HCT116 (cell line): ENCODE measurements around the gene THOC2.

ENCODE experiments used
- ELF1 ChIP-seq: IDR thresholded peaks from 2 replicates; pipeline ENCODE4 v1.6.1; 2012; ENCODE audit warnings: low read depth, borderline replicate concordance
- EZH2 ChIP-seq: fragments of 200-600 bp; sonication (generic); IDR thresholded peaks from 2 replicates; pipeline ENCODE4 v1.6.1; 2017; ENCODE audit warnings: antibody characterized with exemption, mixed run types
- SRF ChIP-seq: IDR thresholded peaks from 2 replicates; pipeline ENCODE4 v1.6.1; 2012; ENCODE audit warnings: low read depth
- TF ChIP-seq, protein P1 (sequence below), 3 experiments: fragments of 200-600 bp in 1 of 3; sonication (generic) in 1 of 3; IDR thresholded peaks in 2 of 3; conservative IDR thresholded peaks in 1 of 3; 2 replicates each; pipeline ENCODE4 v1.5.1; 2012 to 2017; ENCODE audit warnings: low read depth in 2 of 3, low read length in 2 of 3, antibody characterized with exemption in 1 of 3, borderline replicate concordance in 1 of 3, control low read depth in 1 of 3, mild to moderate bottlenecking in 1 of 3, mixed read lengths in 1 of 3, mixed run types in 1 of 3, moderate library complexity in 1 of 3; ENCODE audit not compliant: insufficient read depth in 1 of 3
- TF ChIP-seq, protein P2 (sequence below): IDR thresholded peaks from 2 replicates; pipeline ENCODE4 v1.6.1; 2011; ENCODE audit warnings: mild to moderate bottlenecking, low read length, moderate library complexity; ENCODE audit not compliant: insufficient replicate concordance; ENCODE audit errors: extremely low read depth

DNA sequence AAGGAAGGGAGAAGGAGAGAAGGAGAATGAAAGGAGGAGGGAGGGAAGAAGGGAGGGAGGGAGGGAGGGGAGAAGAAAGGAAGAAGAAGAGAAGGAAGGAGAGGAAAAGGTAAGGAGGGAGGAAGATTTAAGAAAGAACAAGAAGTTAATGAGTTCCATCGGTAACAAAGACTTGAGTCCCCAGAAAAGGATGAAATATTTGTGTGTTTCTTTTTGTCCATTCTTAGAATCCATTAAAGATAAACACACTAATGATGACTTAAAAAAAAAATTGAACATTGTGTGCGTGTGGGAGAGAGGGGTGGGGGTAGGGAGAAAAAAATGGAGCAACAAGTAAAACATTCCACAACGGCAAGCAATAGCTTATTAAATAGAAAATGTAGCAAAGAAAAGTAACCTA is 131.4 kb downstream of the THOC2 start:
- TF ChIP-seq, protein P1, sequence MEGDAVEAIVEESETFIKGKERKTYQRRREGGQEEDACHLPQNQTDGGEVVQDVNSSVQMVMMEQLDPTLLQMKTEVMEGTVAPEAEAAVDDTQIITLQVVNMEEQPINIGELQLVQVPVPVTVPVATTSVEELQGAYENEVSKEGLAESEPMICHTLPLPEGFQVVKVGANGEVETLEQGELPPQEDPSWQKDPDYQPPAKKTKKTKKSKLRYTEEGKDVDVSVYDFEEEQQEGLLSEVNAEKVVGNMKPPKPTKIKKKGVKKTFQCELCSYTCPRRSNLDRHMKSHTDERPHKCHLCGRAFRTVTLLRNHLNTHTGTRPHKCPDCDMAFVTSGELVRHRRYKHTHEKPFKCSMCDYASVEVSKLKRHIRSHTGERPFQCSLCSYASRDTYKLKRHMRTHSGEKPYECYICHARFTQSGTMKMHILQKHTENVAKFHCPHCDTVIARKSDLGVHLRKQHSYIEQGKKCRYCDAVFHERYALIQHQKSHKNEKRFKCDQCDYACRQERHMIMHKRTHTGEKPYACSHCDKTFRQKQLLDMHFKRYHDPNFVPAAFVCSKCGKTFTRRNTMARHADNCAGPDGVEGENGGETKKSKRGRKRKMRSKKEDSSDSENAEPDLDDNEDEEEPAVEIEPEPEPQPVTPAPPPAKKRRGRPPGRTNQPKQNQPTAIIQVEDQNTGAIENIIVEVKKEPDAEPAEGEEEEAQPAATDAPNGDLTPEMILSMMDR (IDR thresholded peaks at IDR 0.05 in 2 of 3, conservative IDR thresholded peaks at IDR 0.05 in 1 of 3; ENCODE audit: borderline replicate concordance in 1 of 3, insufficient read depth in 1 of 3, low read depth in 2 of 3, low read length in 2 of 3): no peak
- TF ChIP-seq SRF: no peak
- TF ChIP-seq EZH2: no peak
- TF ChIP-seq ELF1: no peak
- TF ChIP-seq, protein P2, sequence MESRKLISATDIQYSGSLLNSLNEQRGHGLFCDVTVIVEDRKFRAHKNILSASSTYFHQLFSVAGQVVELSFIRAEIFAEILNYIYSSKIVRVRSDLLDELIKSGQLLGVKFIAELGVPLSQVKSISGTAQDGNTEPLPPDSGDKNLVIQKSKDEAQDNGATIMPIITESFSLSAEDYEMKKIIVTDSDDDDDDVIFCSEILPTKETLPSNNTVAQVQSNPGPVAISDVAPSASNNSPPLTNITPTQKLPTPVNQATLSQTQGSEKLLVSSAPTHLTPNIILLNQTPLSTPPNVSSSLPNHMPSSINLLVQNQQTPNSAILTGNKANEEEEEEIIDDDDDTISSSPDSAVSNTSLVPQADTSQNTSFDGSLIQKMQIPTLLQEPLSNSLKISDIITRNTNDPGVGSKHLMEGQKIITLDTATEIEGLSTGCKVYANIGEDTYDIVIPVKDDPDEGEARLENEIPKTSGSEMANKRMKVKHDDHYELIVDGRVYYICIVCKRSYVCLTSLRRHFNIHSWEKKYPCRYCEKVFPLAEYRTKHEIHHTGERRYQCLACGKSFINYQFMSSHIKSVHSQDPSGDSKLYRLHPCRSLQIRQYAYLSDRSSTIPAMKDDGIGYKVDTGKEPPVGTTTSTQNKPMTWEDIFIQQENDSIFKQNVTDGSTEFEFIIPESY: no peak
